Measurements from ENCODE around the gene CR1. TPM values are rescaled to one million over a fixed set of nuclear protein-coding genes. Genes with fewer than 3 reads are reported as not detected.

CR1 gene
- total and polyA plus RNA-seq, 9 of the 15 experiments (the other 6 are each of a cell fraction or from before 2014, with no cell fraction given), result 0.07 to 0.47 (median 0.18) TPM

- TF ChIP-seq JUND (IDR thresholded peaks at IDR 0.05; ENCODE audit: borderline replicate concordance, low read depth, low read length), result 0 out of 2 replicates have a peak, but pooled peaks have one; percentile 30
- no peak; the same call in 2 of the 3 replicates for TF ChIP-seq JUND (tag; IDR thresholded peaks at IDR 0.05; ENCODE audit: borderline replicate concordance, low read depth, low read length)
- no peak for TF ChIP-seq MTA2 (IDR thresholded peaks at IDR 0.05; ENCODE audit: low read depth)
- 0 out of 4 replicates have a peak, but pooled peaks of 1 of the 2 experiments have one; percentile 24 for TF ChIP-seq RCOR1 (IDR thresholded peaks at IDR 0.05; ENCODE audit: borderline replicate concordance in 1 of 2, low read depth in 2 of 2, low read length in 2 of 2)
- TF ChIP-seq EP300 (IDR thresholded peaks at IDR 0.05; ENCODE audit: low read length), result no peak
- TF ChIP-seq, protein P1, sequence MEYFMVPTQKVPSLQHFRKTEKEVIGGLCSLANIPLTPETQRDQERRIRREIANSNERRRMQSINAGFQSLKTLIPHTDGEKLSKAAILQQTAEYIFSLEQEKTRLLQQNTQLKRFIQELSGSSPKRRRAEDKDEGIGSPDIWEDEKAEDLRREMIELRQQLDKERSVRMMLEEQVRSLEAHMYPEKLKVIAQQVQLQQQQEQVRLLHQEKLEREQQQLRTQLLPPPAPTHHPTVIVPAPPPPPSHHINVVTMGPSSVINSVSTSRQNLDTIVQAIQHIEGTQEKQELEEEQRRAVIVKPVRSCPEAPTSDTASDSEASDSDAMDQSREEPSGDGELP (CRISPR knock-in tag; IDR thresholded peaks at IDR 0.05; ENCODE audit: borderline replicate concordance), result no peak
- TF ChIP-seq ZNF253 (CRISPR knock-in tag; conservative IDR thresholded peaks at IDR 0.05), result no peak
- TF ChIP-seq NR4A1 (CRISPR knock-in tag; IDR thresholded peaks at IDR 0.05), result no peak
- no peak for TF ChIP-seq NR4A1 (tag; IDR thresholded peaks at IDR 0.05)
- TF ChIP-seq ARNT (IDR thresholded peaks at IDR 0.05), result peak in 1 of 2 experiments; percentile 28; a peak in 1 of 4 replicates
- TF ChIP-seq ZNF175 (CRISPR knock-in tag; IDR thresholded peaks at IDR 0.05; ENCODE audit: low read depth), result no peak
- 0 out of 2 replicates have a peak, but pooled peaks have one; percentile 8 for TF ChIP-seq DPF2 (IDR thresholded peaks at IDR 0.05)
- no peak for TF ChIP-seq GTF2E2 (tag; IDR thresholded peaks at IDR 0.05)
Measured at GRCh38 chr1:207672522-207673130, 176.7 kb downstream of the CR1 start (continued).
